SK-N-SH treated with all-trans-retinoic acid at 6 μM for 48 hours (cell line): ENCODE measurements around the gene YPEL2.

ENCODE experiments used
- ATAC-seq: fragments of 200-7000 bp; cut with Tn5 transposase; 3 replicates; pipeline ENCODE4 v1.9.1; 2020; ENCODE audit warnings: mild to moderate bottlenecking, moderate library complexity
- CSDC2 ChIP-seq: fragments of 250-450 bp; sonication (Bioruptor Pico); IDR thresholded peaks from 2 replicates; pipeline ENCODE4 v1.5.0; 2020; ENCODE audit warnings: mild to moderate bottlenecking, moderate library complexity
- CSRNP3 ChIP-seq: fragments of 250-450 bp; sonication (Bioruptor Pico); IDR thresholded peaks from 2 replicates; pipeline ENCODE4 v1.5.1; 2021; ENCODE audit warnings: mild to moderate bottlenecking, moderate library complexity
- GLIS3 ChIP-seq: fragments of 250-450 bp; sonication (Bioruptor Pico); IDR thresholded peaks from 2 replicates; pipeline ENCODE4 v1.5.0; 2020; ENCODE audit warnings: mild to moderate bottlenecking, moderate library complexity
- ISL1 ChIP-seq: fragments of 250-450 bp; sonication (Bioruptor Pico); IDR thresholded peaks from 2 replicates; pipeline ENCODE4 v2.1.2; 2022; ENCODE audit warnings: mild to moderate bottlenecking, moderate library complexity
- OSR1 ChIP-seq: fragments of 250-450 bp; sonication (Bioruptor Pico); IDR thresholded peaks from 2 replicates; pipeline ENCODE4 v1.8.0; 2022; ENCODE audit warnings: moderate library complexity, mild to moderate bottlenecking, inconsistent platforms
- PATZ1 ChIP-seq: fragments of 250-450 bp; sonication (Bioruptor Pico); IDR thresholded peaks from 2 replicates; pipeline ENCODE4 v1.8.0; 2020; ENCODE audit warnings: mild to moderate bottlenecking, moderate library complexity, borderline replicate concordance
- POU6F1 ChIP-seq: fragments of 250-450 bp; sonication (Bioruptor Pico); IDR thresholded peaks from 2 replicates; pipeline ENCODE4 v1.8.0; 2021; ENCODE audit warnings: low read depth, mild to moderate bottlenecking, moderate library complexity, borderline replicate concordance
- PPARA ChIP-seq: fragments of 250-450 bp; sonication (Bioruptor Pico); IDR thresholded peaks from 2 replicates; pipeline ENCODE4 v1.5.0; 2020; ENCODE audit warnings: mild to moderate bottlenecking, borderline replicate concordance
- SNAI2 ChIP-seq: fragments of 250-450 bp; sonication (Bioruptor Pico); IDR thresholded peaks from 2 replicates; pipeline ENCODE4 v1.5.0; 2020; ENCODE audit warnings: mild to moderate bottlenecking, moderate library complexity
- TCF4 ChIP-seq: fragments of 250-450 bp; sonication (Bioruptor Pico); IDR thresholded peaks from 2 replicates; pipeline ENCODE4 v1.8.0; 2021; ENCODE audit warnings: mild to moderate bottlenecking, moderate library complexity, borderline replicate concordance
- TOX ChIP-seq: fragments of 250-450 bp; sonication (Bioruptor Pico); IDR thresholded peaks from 2 replicates; pipeline ENCODE4 v1.8.0; 2021; ENCODE audit warnings: mild to moderate bottlenecking, moderate library complexity, borderline replicate concordance
- TSHZ2 ChIP-seq: fragments of 250-450 bp; sonication (Bioruptor Pico); IDR thresholded peaks from 2 replicates; pipeline ENCODE4 v1.5.0; 2020; ENCODE audit warnings: mild to moderate bottlenecking, moderate library complexity
- ZC3H10 ChIP-seq: fragments of 250-450 bp; sonication (Bioruptor Pico); IDR thresholded peaks from 2 replicates; pipeline ENCODE4 v1.5.1; 2021; ENCODE audit warnings: mild to moderate bottlenecking, moderate library complexity
- ZFP3 ChIP-seq: fragments of 250-450 bp; sonication (Bioruptor Pico); IDR thresholded peaks from 2 replicates; pipeline ENCODE4 v1.5.0; 2020; ENCODE audit warnings: mild to moderate bottlenecking, moderate library complexity
- ZFP30 ChIP-seq: fragments of 450-650 bp; formaldehyde crosslinking; IDR thresholded peaks from 2 replicates; pipeline ENCODE4 v1.5.0; 2022; ENCODE audit warnings: mild to moderate bottlenecking, moderate library complexity
- ZNF565 ChIP-seq: fragments of 450-650 bp; formaldehyde crosslinking; conservative IDR thresholded peaks from 2 replicates; pipeline ENCODE4 v1.5.0; 2020; ENCODE audit warnings: low read depth, mild to moderate bottlenecking, moderate library complexity
- ZNF70 ChIP-seq: fragments of 450-650 bp; formaldehyde crosslinking; IDR thresholded peaks from 2 replicates; pipeline ENCODE4 v1.5.0; 2020; ENCODE audit warnings: mild to moderate bottlenecking, moderate library complexity
- ZNF8 ChIP-seq: fragments of 450-650 bp; formaldehyde crosslinking; IDR thresholded peaks from 2 replicates; pipeline ENCODE4 v1.5.0; 2020; ENCODE audit warnings: mild to moderate bottlenecking, moderate library complexity

YPEL2 gene

GRCh38 chr17:59372138-59372751 is 40.8 kb downstream of the YPEL2 start:
- TF ChIP-seq GLIS3 (CRISPR knock-in tag): no peak
- peak; percentile 34 for ATAC-seq

- ATAC-seq: no peak
- TF ChIP-seq SNAI2 (CRISPR knock-in tag): no peak
- TF ChIP-seq ISL1: 0 out of 2 replicates have a peak, but pooled peaks have one; percentile 12
- TF ChIP-seq PATZ1 (CRISPR knock-in tag): no peak
- TF ChIP-seq, all 23 proteins: peak for 1
Observed at GRCh38 chr17:59373882-59374495, 42.5 kb downstream of the YPEL2 start.

GRCh38 chr17:59374612-59375011 is 43.2 kb downstream of the YPEL2 start:
- TF ChIP-seq PPARA (no peak), ZNF565 (CRISPR knock-in tag) (no peak), CSDC2 (CRISPR knock-in tag) (no peak), ZC3H10 (no peak), TCF4 (CRISPR knock-in tag) (no peak), ZFP3 (CRISPR knock-in tag) (no peak), ZNF70 (CRISPR knock-in tag) (no peak), TSHZ2 (CRISPR knock-in tag) (no peak), TOX (no peak), ZFP30 (CRISPR knock-in tag) (no peak), OSR1 (CRISPR knock-in tag) (no peak), PATZ1 (CRISPR knock-in tag) (no peak), ZNF8 (CRISPR knock-in tag) (no peak), POU6F1 (CRISPR knock-in tag) (no peak), ISL1 (no peak), CSRNP3 (CRISPR knock-in tag) (no peak)
- no peak for ATAC-seq

- TF ChIP-seq POU6F1 (CRISPR knock-in tag): no peak
- ATAC-seq: no peak
Observed at GRCh38 chr17:59375857-59376256, 44.4 kb downstream of the YPEL2 start.
